Mucosa of stomach (tissue), 1 donor: ENCODE measurements around the gene SLC45A3.

ENCODE experiments used
- H3K27me3 ChIP-seq: one replicate; pipeline ENCODE4 v1.7.0; 2013; ENCODE audit warnings: mild to moderate bottlenecking, low read length; ENCODE audit not compliant: control insufficient read depth, insufficient read depth
- H3K36me3 ChIP-seq: one replicate; pipeline ENCODE4 v1.7.0; 2013; ENCODE audit warnings: low read length; ENCODE audit not compliant: control insufficient read depth, insufficient read depth
- H3K4me1 ChIP-seq: one replicate; pipeline ENCODE4 v1.7.0; 2013; ENCODE audit warnings: mild to moderate bottlenecking, low read length; ENCODE audit not compliant: control insufficient read depth, insufficient read depth
- H3K4me3 ChIP-seq: one replicate; pipeline ENCODE4 v1.7.0; 2013; ENCODE audit warnings: low read length
- H3K9ac ChIP-seq: one replicate; pipeline ENCODE4 v1.7.0; 2013; ENCODE audit warnings: mild to moderate bottlenecking, low read length, moderate library complexity
- H3K9me3 ChIP-seq: one replicate; pipeline ENCODE4 v1.7.0; 2013; ENCODE audit warnings: mild to moderate bottlenecking, low read length, moderate library complexity; ENCODE audit not compliant: control insufficient read depth
- donor health status: Pancreatic carcinoma.

SLC45A3 gene

DNA sequence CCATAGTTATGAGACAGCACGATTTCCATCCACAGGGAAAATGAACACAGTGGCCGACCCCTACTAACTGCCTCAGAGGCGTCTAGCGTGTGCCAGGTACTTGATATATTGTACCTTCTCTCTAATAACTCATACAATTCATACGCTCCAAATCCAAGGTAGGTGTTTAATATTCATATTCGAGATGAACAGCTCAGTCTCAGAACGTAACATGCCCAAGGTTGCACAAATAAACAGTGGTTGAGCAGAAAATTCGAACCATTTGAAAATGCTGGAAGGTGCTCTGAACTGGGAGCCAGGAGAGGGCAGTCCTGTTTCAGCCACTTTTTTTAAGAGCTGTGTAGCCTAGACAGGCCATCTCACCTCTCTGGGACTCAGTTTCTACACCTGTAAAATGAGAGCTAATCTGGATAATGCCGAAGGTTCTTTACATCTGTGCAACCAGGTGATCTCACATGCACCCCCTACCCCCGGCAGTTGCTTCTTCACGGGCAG, 7.9 kb downstream of the SLC45A3 start:
- Histone ChIP-seq H3K27me3 (no peaks in the 10 kb centered on the region), H3K4me1 (peaks cover 70% of the 10 kb centered on the region), H3K9me3 (no peaks in the 10 kb centered on the region), H3K9ac (no peak overlapping the region), H3K4me3 (no peak overlapping the region), H3K36me3 (no peaks in the 10 kb centered on the region)

DNA sequence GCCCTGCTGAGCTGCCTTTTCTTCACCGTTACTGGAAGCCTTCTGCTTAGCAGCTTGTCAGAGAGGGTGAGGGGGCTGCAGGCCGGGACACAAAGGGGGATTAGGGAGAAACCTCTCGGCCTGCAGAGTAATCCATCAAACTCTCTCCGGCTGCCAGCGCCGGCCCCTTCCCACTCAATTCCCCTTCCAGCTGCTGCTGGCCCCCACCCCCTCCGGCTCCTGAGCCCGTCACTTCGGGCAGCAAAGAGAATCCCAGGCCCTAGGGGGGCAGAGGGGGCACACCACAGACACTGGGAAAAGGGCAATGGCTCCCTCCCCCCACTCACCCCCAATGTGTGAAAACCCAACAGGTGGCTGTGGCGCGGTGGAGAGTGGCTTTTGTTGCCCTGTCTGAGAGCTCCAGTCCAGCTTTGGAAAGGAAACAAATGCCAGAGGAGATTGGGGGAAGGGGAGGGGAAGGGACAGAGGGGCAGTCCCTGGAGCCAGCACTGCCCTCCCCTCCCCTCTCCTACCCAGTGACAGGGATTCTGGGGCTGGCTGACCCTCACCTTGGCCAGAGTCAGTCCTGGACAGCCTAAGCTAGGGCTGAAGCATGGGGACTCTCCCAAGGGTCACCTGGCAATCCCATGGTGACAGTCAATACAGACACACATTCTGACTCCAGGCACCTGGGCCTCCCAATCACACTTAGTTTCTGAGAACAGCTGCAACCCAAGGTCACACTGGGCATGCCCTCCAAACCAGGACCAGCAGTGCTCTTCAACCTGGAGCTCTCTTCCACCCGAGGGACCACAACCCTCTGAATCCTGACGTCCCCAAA, 9.5 kb downstream of the SLC45A3 start:
- Histone ChIP-seq H3K4me1 (peaks cover 64% of the 10 kb centered on the region), H3K9me3 (no peaks in the 10 kb centered on the region), H3K36me3 (no peaks in the 10 kb centered on the region), H3K9ac (no peak overlapping the region), H3K27me3 (no peaks in the 10 kb centered on the region), H3K4me3 (no peak overlapping the region)

DNA sequence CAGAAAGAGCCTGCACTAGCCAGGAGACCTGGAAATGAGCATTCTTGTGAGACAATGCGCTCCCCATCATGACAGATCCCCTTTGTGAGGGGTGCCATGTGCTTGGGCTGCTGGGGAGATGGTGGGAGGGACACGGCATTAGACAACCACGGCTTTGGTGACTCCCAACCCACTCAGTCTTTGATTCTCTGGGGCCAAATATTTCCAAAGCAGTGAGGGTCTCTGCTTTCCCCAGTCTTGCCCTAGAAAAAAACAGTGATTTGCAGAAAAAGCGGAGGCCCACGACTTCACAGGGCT, 10.2 kb downstream of the SLC45A3 start:
- peaks cover 64% of the 10 kb centered on the region for H3K4me1 ChIP-seq
- H3K27me3 ChIP-seq: no peaks in the 10 kb centered on the region
- H3K4me3 ChIP-seq: no peak overlapping the region
- no peaks in the 10 kb centered on the region for H3K9me3 ChIP-seq
- peak overlapping the region; percentile 35 for H3K9ac ChIP-seq
- H3K36me3 ChIP-seq: no peaks in the 10 kb centered on the region

DNA sequence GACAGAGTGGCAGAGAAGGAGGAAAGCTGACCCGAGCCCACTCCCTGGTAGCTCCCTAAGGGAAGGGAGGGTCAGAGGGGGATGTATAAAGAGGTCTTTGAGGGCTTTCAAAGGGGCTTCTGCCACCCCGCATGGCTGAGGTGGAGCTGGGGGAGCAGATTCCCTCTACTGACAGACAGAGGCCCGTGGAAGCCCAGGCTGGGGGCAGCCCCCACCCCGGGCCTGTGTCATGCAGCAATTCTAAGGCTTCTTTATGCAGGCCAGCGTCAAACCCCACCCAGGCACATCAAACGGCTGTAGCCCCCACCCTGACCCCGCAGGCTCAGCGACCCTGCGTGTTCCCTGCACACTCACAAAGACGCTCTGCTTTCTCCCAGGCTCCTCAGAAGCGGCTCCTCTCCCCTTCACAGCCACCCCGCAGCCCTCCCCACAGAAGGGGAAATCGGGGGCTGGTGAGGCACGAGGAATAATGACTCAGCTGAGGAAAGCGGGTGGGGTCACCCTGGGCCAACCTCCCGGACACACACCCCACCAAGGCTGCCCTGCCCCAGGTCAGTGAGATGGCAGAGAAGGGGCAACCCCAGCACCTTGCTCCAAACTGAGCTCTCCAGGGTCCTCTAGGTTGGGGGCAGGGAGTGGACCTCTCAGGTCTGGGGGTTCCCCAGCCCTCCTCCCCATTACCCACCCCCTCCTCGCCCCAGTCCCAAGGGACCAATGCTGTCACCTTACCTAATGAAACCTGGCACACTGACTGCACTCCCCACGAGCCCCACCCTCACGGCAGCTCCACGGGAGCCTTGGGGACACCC, 10.8 kb downstream of the SLC45A3 start:
- H3K9me3 ChIP-seq: no peaks in the 10 kb centered on the region
- H3K27me3 ChIP-seq: no peaks in the 10 kb centered on the region
- no peaks in the 10 kb centered on the region for H3K36me3 ChIP-seq
- peak overlapping the region; percentile 60 for H3K9ac ChIP-seq
- peak overlapping the region; percentile 9 for H3K4me3 ChIP-seq
- peaks cover 66% of the 10 kb centered on the region for H3K4me1 ChIP-seq

DNA sequence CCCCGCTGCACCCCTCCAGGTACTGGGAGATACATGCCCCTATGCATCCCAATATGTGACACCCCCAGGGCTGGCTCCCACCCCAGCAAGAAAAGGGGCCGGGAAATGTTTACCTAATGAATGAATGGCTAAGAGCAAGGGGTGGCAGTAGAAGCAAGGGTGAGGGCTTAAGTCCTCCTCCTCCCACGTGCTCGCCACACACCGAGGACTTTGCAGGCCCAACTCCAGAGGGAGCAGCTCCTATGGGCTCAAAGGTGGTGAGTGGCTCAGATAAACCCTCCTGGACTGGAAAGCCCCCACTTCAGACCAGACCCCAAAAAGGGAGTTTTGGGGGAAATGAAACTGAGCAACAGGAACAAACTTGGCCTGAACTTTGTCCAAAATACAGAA, 11.4 kb downstream of the SLC45A3 start:
- Histone ChIP-seq H3K36me3 (no peaks in the 10 kb centered on the region), H3K27me3 (no peaks in the 10 kb centered on the region), H3K4me1 (peaks cover 72% of the 10 kb centered on the region), H3K9me3 (no peaks in the 10 kb centered on the region), H3K9ac (peak overlapping the region; percentile 60), H3K4me3 (peak overlapping the region; percentile 9)

DNA sequence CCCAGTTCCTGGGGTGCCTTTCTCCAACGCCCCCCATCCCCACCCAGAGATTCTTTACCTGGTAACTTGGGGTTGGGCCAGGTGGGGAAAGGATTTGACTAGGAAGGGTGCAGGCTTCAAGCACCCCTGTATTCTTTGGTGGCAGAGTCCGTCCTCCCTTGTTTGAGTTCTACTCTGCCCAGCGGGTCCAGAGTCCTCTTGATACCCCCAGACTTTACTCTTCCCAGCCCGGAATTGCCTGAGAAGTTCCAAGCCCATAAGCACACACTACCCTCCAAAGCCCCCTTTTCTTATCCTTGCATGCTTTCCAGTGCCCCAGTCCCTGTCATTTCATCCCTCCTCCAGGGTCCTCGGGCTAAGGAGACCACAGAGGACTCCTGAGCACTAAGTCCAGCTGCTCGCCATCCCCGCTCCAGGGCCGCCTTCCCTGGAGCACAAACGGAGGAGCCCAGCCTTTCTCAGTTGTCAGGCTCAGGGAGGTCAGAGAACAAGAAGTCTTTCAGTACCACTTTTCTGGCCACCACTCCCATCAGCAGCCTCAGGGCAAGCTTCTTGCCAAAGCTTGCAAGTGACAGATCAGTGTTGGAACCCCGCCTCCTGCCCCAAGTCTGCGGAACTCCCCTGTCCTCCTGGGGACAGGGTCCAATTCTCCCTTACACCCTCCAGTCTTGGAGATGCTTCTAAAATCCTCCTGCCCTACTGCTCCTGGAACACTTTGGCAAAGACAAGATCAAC, 12.2 kb downstream of the SLC45A3 start:
- Histone ChIP-seq H3K36me3 (no peaks in the 10 kb centered on the region), H3K4me3 (no peak overlapping the region), H3K27me3 (no peaks in the 10 kb centered on the region), H3K9me3 (no peaks in the 10 kb centered on the region), H3K9ac (peak overlapping the region; percentile 60), H3K4me1 (peaks cover 73% of the 10 kb centered on the region)

DNA sequence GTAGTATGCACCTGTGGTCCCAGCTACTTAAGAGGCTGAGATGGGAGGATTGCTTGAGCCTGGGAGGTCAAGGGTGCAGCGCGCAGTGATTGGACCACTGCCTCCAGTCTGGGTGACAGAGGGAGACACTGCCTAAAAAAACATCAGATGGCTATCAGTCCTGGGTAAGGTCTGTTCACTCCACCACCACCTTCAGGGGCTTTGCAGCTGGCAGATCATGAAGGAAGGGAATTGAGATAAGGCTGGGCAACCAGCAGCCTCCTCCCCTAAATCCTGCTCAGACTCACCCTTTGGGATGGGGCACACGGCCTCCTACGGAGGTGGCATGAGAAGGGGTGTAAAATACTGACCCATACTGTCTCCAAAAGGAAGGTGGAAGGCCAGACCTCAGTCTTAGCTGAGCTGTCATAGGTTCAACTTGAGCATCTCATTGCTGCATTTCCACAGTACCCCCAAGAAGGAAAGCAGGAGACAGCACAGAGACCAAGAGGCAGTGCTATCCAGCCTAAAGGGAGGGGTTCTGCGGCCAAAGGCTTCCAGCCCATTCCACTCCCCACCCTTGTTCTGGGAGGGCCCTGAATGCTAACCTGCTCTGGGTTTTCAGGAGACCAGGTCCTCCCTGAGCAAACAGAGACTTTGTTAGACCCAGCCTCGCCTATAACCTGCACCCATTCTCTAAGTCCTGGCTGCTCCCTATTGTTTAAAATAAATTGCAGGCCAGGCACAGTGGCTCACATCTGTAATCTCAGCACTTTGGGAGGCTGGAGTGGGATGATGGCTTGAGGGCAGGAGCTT, 13.7 kb downstream of the SLC45A3 start:
- no peaks in the 10 kb centered on the region for H3K36me3 ChIP-seq
- H3K9ac ChIP-seq: peak overlapping the region; percentile 30
- peaks cover 84% of the 10 kb centered on the region for H3K4me1 ChIP-seq
- no peak overlapping the region for H3K4me3 ChIP-seq
- no peaks in the 10 kb centered on the region for H3K9me3 ChIP-seq
- no peaks in the 10 kb centered on the region for H3K27me3 ChIP-seq

DNA sequence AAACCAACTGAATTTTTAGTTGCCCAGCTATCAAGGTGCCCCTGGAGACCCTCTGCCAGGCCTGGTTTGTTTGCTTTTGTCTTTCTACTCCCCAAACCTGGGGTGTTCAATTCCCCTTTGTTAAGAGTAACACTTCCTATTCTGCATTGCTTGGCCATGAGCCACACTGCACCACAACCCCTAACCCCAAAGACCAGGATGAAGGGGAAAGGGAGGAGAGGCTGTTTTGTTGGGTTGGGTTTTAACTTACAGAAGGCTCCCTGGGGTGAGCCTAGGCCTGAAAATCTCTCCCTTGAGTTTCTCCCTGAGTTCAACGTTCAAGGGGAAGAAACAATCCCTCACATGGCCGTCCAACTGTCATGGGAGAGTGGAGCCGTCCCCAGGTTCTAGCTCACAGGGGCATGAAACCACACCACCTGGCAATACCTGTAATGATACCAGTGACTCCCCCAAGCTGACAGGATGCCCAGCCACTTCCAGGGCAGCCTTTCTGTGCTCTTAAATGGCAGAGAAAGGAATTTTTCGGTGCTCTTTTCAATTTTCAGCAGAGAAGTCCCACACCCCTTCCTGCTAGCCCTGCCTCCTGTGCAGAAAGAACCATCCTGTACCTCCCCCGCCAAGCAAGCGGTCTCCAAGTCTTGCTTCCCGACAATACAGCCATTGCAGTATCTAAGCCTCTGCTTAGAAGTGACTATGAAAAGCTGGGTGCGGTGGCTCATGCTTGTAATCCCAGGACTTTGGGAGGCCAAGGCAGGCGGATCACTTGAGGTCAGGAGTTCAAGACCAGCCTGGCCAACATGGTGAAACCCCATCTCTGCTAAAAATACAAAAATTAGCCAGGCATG, 14.9 kb downstream of the SLC45A3 start:
- H3K9me3 ChIP-seq: no peaks in the 10 kb centered on the region
- H3K27me3 ChIP-seq: no peaks in the 10 kb centered on the region
- H3K4me3 ChIP-seq: no peak overlapping the region
- H3K36me3 ChIP-seq: peaks cover 9% of the 10 kb centered on the region
- H3K9ac ChIP-seq: peak overlapping the region; percentile 69
- peaks cover 90% of the 10 kb centered on the region for H3K4me1 ChIP-seq

DNA sequence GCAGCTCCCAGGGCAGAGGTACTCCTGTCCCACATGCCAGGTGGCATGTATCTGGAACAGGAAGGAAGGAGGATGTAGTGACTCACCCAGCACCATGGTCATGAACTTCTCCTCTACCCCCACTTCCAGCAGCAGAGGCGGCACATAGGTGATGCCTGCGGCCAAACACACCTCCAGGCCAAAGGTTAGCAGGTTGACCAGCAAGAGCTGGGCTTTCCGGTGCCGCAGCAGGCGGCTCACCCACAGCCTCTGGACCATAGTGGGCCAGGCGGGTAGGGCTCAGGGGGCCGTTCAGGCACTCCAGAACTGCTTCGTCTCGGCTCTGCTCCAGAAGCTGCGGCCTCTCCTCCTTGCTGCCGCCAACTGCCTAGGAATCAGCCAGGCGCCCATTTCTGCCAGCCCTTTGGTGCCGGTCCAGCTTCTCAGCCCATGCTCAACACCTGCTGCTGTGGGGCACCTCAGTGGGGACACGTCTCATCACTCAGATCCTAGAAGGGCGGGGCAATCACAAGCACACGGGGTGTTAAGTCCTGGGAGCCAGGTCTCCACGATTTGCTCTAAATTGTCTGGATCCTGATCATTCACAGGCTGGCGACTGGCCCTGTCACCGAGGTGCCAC, 15.8 kb downstream of the SLC45A3 start:
- Histone ChIP-seq H3K9me3 (no peaks in the 10 kb centered on the region), H3K4me3 (peak overlapping the region; percentile 38), H3K27me3 (no peaks in the 10 kb centered on the region), H3K4me1 (peaks cover 90% of the 10 kb centered on the region), H3K9ac (peak overlapping the region; percentile 69), H3K36me3 (peaks cover 11% of the 10 kb centered on the region)

DNA sequence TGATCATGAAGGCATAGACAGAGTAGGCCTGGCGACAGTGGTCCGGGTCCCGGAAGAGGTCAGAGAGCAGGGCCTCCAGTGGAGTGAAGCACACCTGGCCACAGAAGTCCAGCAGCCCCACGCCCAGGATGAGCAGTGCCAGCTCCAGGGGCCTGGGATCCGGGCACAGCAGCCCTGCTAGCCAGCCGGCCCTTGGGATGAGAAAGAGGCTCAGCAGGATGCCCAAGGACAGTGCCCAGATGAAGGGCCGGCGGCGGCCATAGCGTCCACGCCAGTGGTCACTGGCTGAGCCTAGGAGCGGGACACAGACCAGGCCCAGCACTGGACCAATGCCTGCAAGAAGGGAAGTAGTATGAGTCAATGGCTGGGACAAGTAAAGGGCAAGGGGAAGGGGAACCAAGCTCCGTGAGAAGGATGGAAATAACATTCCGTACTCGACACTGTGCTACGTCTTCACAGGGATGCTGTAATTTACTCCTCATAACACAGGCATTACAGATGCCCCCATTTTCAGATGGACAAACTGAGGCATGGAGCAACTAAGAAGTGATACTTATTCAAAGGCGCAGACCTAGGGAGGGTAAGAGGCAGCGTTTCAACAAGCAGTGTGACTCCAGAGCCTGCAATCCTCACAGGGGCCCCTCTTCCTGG, 16.9 kb downstream of the SLC45A3 start:
- Histone ChIP-seq H3K27me3 (no peaks in the 10 kb centered on the region), H3K9ac (peak overlapping the region; percentile 69), H3K9me3 (no peaks in the 10 kb centered on the region), H3K4me1 (peaks cover 89% of the 10 kb centered on the region), H3K36me3 (peaks cover 13% of the 10 kb centered on the region), H3K4me3 (peak overlapping the region; percentile 38)
